ENCODE measurements around the gene SCT. TPM values are rescaled to one million over a fixed set of nuclear protein-coding genes. Genes with fewer than 3 reads are reported as not detected.

The SCT gene
- total RNA-seq, 4 donors from 2014 or later, result not detected

DNA sequence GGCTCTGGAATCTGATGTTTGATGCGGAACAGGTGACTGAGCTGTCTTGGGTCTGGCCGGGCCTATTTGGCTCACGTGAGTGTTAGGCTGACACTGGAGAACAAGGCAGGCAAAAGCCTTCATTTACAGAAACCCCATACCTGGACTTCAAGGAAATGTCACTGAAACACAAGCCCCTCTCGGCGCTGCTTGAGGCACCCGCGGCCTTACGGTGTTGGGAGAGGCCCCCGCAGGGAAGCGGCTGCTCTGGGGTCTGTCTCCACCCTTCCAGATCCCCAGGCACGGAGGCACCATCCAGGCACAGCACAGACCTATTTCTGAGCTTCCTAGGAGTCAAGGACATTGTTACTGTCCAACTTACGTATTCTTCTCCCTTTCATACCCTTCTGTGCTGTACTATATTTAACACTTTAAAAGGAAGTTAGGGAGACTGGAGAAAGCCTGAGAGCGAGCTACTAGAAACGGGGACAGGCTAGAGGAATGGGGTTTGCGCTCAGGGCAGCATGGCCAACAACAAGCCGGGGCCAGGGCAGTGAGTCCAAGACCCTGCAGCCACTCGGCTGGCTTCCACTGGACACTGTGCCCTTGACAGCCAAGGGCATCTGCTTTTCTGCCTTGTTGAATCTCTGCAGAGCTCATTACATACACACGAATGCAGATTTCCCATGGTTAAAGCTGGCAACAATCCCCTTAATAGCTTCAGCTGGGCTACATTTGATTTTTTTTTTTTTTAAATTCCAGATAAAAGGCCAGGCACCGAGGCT is 33.9 kb upstream of the SCT start:
- no peak for TF ChIP-seq CTCF (IDR thresholded peaks at IDR 0.05)
- DNase-seq (ENCODE audit: low spot score), result no peak
- ATAC-seq (ENCODE audit: low FRiP score), result no peak

DNA sequence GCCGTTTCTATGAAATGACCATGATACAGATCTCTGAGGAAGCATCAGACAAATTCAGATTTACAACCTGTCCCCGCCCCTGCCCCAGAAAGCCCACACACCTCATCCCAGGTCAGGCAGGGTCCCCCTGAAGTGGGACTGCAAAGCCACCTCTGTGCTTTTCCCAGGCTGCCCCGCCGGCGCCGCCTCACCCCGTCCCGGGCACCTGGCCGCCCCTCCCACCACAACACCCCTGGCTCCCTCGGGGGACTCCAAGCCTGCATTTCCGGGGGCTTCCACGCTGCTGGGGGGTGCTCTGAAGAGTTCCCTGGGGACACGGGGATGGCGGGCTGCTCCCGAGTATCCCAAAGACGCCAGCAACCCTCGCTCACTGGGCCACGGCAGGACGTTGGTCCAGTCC is 33.3 kb upstream of the SCT start:
- DNase-seq (ENCODE audit: low spot score) (no peak), ATAC-seq (ENCODE audit: low FRiP score) (no peak)
- TF ChIP-seq CTCF (IDR thresholded peaks at IDR 0.05), result no peak

DNA sequence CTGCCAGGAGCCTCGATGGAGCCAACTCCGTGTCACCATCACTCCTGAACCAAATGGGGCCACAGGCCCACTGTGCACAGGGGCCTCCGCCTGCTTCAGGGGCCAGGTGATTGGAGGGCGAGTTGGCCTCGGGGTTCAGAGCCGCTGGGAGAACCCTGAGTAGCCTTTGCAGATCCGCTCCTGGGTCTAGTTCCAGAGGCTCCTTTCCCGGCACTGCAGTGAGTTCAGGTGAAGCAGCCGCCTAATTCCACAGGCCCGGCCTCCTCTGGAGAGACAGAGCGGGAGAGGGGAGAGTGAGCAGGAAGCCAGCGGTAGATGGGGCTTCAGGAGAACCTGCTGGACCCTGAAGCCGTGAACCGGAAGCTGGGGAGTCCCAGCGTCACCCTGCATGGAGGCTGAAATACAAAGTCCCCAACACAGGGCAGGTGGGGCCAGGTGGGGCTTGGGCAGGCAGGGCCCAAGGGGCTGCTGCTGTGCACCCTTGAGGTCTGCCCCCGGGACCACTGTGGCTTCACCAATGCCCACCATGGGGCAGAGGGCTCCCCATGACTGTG is 32.6 kb upstream of the SCT start:
- ATAC-seq (ENCODE audit: low FRiP score), result no peak
- no peak for DNase-seq (ENCODE audit: low spot score)
- no peak for TF ChIP-seq CTCF (IDR thresholded peaks at IDR 0.05)

GRCh38 chr11:657691-658126 is 30.7 kb upstream of the SCT start:
- no peak for ATAC-seq (ENCODE audit: low FRiP score)
- no peak for TF ChIP-seq CTCF (IDR thresholded peaks at IDR 0.05)
- no peak for DNase-seq (ENCODE audit: low spot score)

DNA sequence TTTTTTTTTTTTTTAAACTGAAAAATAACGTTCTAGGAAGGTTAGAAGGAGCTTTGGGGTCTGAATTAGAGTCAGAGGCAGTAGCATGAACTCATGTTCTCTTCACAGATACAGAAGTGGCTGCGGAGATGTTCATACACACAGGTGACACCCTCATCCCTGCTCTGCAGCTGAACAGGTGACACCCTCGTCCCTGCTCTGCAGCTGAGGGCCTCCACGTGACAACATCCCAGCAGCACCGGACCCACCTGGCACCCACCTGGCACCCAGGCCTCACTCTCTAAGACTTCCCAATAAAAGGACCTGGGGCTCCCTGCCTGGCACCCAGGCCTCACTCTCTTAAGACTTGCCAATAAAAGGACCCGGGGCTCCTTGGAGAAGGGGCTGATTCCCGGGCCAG is 29.9 kb upstream of the SCT start:
- DNase-seq (ENCODE audit: low spot score) (no peak), ATAC-seq (ENCODE audit: low FRiP score) (no peak)
- no peak for TF ChIP-seq CTCF (IDR thresholded peaks at IDR 0.05)

DNA sequence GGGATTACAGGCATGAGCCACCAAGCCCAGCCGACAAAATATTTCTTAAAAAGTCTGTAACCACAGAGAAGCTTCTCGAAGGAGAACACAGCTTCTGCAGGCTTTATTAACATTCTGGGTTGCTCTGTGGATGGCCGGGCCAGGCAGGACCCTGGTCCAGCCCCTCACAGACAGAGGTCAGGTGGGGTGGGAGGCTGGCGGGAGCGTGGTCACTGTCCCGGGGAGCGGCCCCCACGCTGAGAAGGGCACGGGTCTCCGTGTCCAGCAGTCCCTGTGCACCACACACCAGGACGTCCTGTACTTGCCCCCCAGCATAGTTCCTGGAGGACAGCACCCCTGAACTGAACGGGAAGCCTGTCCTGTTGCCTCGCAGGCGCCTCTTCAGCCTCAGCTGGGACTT is 29.4 kb upstream of the SCT start:
- no peak for TF ChIP-seq CTCF (IDR thresholded peaks at IDR 0.05)
- DNase-seq (ENCODE audit: low spot score) (no peak), ATAC-seq (ENCODE audit: low FRiP score) (no peak)

All from omental fat pad (tissue), 4 donors.